Adrenal gland (tissue), 12 donors: ENCODE measurements around the gene PARVB. TPM values are rescaled to one million over a fixed set of nuclear protein-coding genes. Genes with fewer than 3 reads are reported as not detected.

ENCODE experiments used
- DNase-seq, 7 donors: peaks; one replicate each; pipeline ENCODE4 v3.0.0-alpha.2; 2019 to 2020
- H3K27ac ChIP-seq, 5 donors: fragments of 200-600 bp; sonication (generic) in 4 of 5; 1 replicate in 3 of 5; 2 replicates in 2 of 5; pipeline versions ENCODE4 v1.5.1 to v1.8.0; 2016 to 2020; ENCODE audit warnings: mild to moderate bottlenecking in 1 of 5
- H3K27me3 ChIP-seq: fragments of 200-600 bp; 2 replicates; pipeline ENCODE4 v1.8.0; 2021
- H3K36me3 ChIP-seq, 2 donors: fragments of 200-600 bp; replicated peaks in 1 of 2; 1 replicate in 1 of 2; 2 replicates in 1 of 2; pipeline versions ENCODE4 v1.5.1 to v1.8.0; 2018 to 2022
- H3K4me1 ChIP-seq, 2 donors: fragments of 200-600 bp; replicated peaks in 1 of 2; 1 replicate in 1 of 2; 2 replicates in 1 of 2; pipeline versions ENCODE4 v1.5.1 to v1.8.0; 2018 to 2021
- H3K4me3 ChIP-seq, 4 donors: fragments of 200-600 bp; sonication (generic) in 3 of 4; one replicate each; pipeline ENCODE4 v1.5.1; 2016 to 2018
- H3K9me3 ChIP-seq, 3 donors: fragments of 200-600 bp; sonication (generic) in 1 of 3; replicated peaks in 1 of 3; 1 replicate in 2 of 3; 2 replicates in 1 of 3; pipeline versions ENCODE4 v1.5.1 to v1.8.0; 2016 to 2021
- POLR2A ChIP-seq, 2 donors: fragments of 450-650 bp; IDR thresholded peaks; one replicate each; pipeline ENCODE4 v1.6.1; 2017; ENCODE audit warnings: antibody characterized with exemption in 2 of 2, mild to moderate bottlenecking in 2 of 2, moderate library complexity in 1 of 2
- WGBS, 4 donors: extraction: QIAGEN DNeasy Blood & Tissue Kit in 2 of 4; methylation state at CpG; one replicate each; pipeline versions ENCODE4 v1.1.5 to v1.1.7; 2013 to 2017; 5-methylcytosine and 5-hydroxymethylcytosine counted together
- intact Hi-C, 2 donors: fragments of 100-400 bp; cut with DNase I; formaldehyde crosslinking; loops; one replicate each; pipeline versions ENCODE4 v1.14.1 to v1.15.0; 2022 to 2023
- polyA plus RNA-seq, 3 donors: library from polyadenylated mRNA; stranded (reverse); fragments of 200-250 nt in 2 of 3; fragments of 350-450 nt in 1 of 3; fragmentation: Illumina TruSeq in 1 of 3; extraction: RNeasy Lipid Tissue Mini Kit (QIAGEN cat#74804) in 1 of 3; gene quantifications; one replicate each; pipeline ENCODE4 v1.2.3, GENCODE V29; 2013 to 2014
- total RNA-seq, 9 donors: library from RNA; depleted of rRNA in 4 of 9; stranded (reverse); fragments of >200 nt in 4 of 9; fragments of 120-200 nt in 1 of 9; fragmentation: NEBNext Ultra II Directional in 1 of 9; extraction: Animal tissue kit (Norgen Biotek cat#: 25700) in 1 of 9; gene quantifications; one replicate each; pipeline versions ENCODE4 v1.1.0 to v1.2.4, GENCODE V29; 2013 to 2023
- TF ChIP-seq, protein P1 (sequence below), 6 experiments: fragments of 450-650 bp in 4 of 6; fragments of 200-600 bp in 2 of 6; sonication (generic) in 1 of 6; IDR thresholded peaks; 1 replicate in 5 of 6; 2 replicates in 1 of 6; pipeline versions ENCODE4 v1.5.1 to v1.8.0; 2016 to 2021; ENCODE audit warnings: antibody characterized with exemption in 6 of 6, mild to moderate bottlenecking in 2 of 6, moderate library complexity in 1 of 6
- donor health status: healthy with polysubstance abuse.
- donor health status: Bipolar disorder and iron deficiency.
- donor health status: DM: yes; HTN: yes; CAD: no.
- donor health status: DM: no; HTN: no; CAD: no.
- donor health status: DM: no; HTN: no; CAD: no.
- donor health status: DM: yes; HTN: yes; CAD: no.

The PARVB gene
- total and polyA plus RNA-seq, 12 donors, result 16.9 to 77.6 (median 45.9) TPM

DNA sequence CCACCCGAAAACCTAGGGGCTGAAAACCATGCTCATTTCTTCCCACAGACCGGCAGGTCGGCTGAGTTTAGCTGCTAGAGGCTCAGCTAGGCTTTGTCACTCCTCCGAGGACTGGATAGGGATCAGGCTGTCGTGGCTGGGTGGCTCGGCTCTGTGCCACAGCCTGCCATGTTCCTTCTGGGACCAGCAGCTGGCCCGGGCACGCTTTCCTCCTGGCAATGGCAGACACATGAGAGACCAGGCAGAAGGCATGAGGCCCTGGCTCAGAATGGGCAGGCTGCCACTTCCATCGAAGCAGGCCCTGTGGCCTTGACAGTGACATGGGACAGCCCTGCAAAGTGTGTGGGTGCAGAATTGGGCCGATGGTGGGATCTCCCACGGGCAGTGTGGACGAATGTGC, 177.6 kb downstream of the PARVB start:
- 56 to 80% (median 66%) methylated on average over 5 to 12 of the region's 12 CpGs for WGBS, 4 donors
- Histone ChIP-seq H3K27me3 (no peaks in the 10 kb centered on the region), H3K27ac (no peak overlapping the region)

DNA sequence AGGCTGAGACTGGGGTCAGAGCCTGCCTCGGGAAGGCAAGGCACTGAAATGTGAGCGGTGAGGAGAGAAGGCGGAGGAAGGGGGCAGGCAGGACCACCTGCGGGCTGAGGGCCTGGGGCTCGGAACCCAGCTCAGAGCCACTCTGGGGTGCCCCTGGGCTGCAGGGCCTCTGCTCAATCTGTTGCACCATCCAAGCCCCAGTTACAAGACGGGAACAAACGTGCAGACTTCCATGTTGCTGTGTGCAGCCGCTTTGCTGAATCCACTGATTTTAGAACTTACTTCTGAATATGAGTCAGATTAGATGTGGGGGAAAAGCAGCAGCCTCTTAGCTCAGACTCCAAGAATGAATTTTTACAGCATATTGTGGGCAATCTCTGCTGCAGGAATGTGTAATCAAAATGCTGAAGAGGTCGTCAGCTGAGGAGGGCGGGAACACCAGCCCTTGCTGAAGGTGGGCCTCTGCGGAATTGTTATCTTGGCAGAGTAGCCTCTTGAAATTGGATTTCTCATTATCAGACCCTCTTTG, 178.2 kb downstream of the PARVB start:
- H3K4me1 ChIP-seq, result no peaks in the 10 kb centered on the region
- no peaks in the 10 kb centered on the region for H3K27me3 ChIP-seq
- intact Hi-C loops, result no loop called here
- DNase-seq, result no peak
- no peak overlapping the region for H3K27ac ChIP-seq
- H3K36me3 ChIP-seq, result no peaks in the 10 kb centered on the region
- H3K4me3 ChIP-seq, result no peak overlapping the region
- TF ChIP-seq, protein P1, sequence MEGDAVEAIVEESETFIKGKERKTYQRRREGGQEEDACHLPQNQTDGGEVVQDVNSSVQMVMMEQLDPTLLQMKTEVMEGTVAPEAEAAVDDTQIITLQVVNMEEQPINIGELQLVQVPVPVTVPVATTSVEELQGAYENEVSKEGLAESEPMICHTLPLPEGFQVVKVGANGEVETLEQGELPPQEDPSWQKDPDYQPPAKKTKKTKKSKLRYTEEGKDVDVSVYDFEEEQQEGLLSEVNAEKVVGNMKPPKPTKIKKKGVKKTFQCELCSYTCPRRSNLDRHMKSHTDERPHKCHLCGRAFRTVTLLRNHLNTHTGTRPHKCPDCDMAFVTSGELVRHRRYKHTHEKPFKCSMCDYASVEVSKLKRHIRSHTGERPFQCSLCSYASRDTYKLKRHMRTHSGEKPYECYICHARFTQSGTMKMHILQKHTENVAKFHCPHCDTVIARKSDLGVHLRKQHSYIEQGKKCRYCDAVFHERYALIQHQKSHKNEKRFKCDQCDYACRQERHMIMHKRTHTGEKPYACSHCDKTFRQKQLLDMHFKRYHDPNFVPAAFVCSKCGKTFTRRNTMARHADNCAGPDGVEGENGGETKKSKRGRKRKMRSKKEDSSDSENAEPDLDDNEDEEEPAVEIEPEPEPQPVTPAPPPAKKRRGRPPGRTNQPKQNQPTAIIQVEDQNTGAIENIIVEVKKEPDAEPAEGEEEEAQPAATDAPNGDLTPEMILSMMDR (IDR thresholded peaks at IDR 0.05), result no peak
- no peak for TF ChIP-seq POLR2A (IDR thresholded peaks at IDR 0.05)
- H3K9me3 ChIP-seq, result no peaks in the 10 kb centered on the region
- WGBS, 4 donors, result 70 to 78% (median 77%) methylated on average over 11 of the region's 11 CpGs

More for the DNA sequence above, 177.6 kb downstream of the PARVB start:
- Histone ChIP-seq H3K36me3 (no peaks in the 10 kb centered on the region), H3K4me3 (no peak overlapping the region), H3K4me1 (no peaks in the 10 kb centered on the region), H3K9me3 (no peaks in the 10 kb centered on the region)
- intact Hi-C loops, result no loop called here
- TF ChIP-seq POLR2A (IDR thresholded peaks at IDR 0.05), result no peak
- TF ChIP-seq, protein P1 (IDR thresholded peaks at IDR 0.05), result no peak
- peak in 5 of 7 donors; percentile 31 to 54 (median 49) for DNase-seq

- Histone ChIP-seq H3K36me3 (no peaks in the 10 kb centered on the region), H3K27me3 (no peaks in the 10 kb centered on the region), H3K27ac (no peak overlapping the region), H3K4me1 (no peaks in the 10 kb centered on the region), H3K9me3 (no peaks in the 10 kb centered on the region), H3K4me3 (no peak overlapping the region)
- no peak for DNase-seq
- 53 to 82% (median 78%) methylated on average over 6 of the region's 6 CpGs for WGBS, 4 donors
- intact Hi-C loops, result no loop called here
- no peak for TF ChIP-seq POLR2A (IDR thresholded peaks at IDR 0.05)
- TF ChIP-seq, protein P1 (IDR thresholded peaks at IDR 0.05), result no peak
These were observed 179.1 kb downstream of the PARVB start for GRCh38 chr22:44203203-44203602.

- Histone ChIP-seq H3K4me3 (no peak overlapping the region), H3K27ac (no peak overlapping the region), H3K4me1 (no peaks in the 10 kb centered on the region), H3K9me3 (no peaks in the 10 kb centered on the region), H3K36me3 (no peaks in the 10 kb centered on the region), H3K27me3 (no peaks in the 10 kb centered on the region)
- DNase-seq, result no peak
- TF ChIP-seq, protein P1 (IDR thresholded peaks at IDR 0.05), result no peak
- TF ChIP-seq POLR2A (IDR thresholded peaks at IDR 0.05), result no peak
- WGBS, 4 donors, result 85 to 90% (median 89%) methylated on average over 13 to 16 of the region's 16 CpGs
- intact Hi-C loops, result no loop called here
These were observed 180.8 kb downstream of the PARVB start for GRCh38 chr22:44204739-44205515.
